Measurements from ENCODE around the gene KLHL25.

Gene KLHL25

GRCh38 chr15:85763673-85764633 lies 30.8 kb downstream of the KLHL25 start:
- TF ChIP-seq CTCF (IDR thresholded peaks at IDR 0.05) = no peak

GRCh38 chr15:85763157-85763556 lies 31.6 kb downstream of the KLHL25 start:
- TF ChIP-seq CTCF (IDR thresholded peaks at IDR 0.05) = no peak

GRCh38 chr15:85762756-85763127 lies 32.0 kb downstream of the KLHL25 start:
- TF ChIP-seq CTCF (IDR thresholded peaks at IDR 0.05) = no peak

- no peak for TF ChIP-seq CTCF (IDR thresholded peaks at IDR 0.05)
Observed at GRCh38 chr15:85762039-85762755, 32.5 kb downstream of the KLHL25 start.

- TF ChIP-seq CTCF (IDR thresholded peaks at IDR 0.05) = no peak
Observed at GRCh38 chr15:85761635-85762034, 33.1 kb downstream of the KLHL25 start.

- no peak for TF ChIP-seq CTCF (IDR thresholded peaks at IDR 0.05)
Observed at GRCh38 chr15:85760531-85761371, 34.0 kb downstream of the KLHL25 start.

- no peak for TF ChIP-seq CTCF (IDR thresholded peaks at IDR 0.05)
Observed at GRCh38 chr15:85760049-85760448, 34.7 kb downstream of the KLHL25 start.

All from LNCAP (cell line).